HEK293 (cell line): ENCODE data around the gene DOK7.
A peak's percentile ranks its signal among the peaks of the same experiment; 100 is the strongest.

Experiments
- KLF9 ChIP-seq: fragments of 450-650 bp; formaldehyde crosslinking; IDR thresholded peaks from 2 replicates; pipeline ENCODE4 v1.5.1; 2016; ENCODE audit warnings: missing biosample characterization, missing genetic modification characterization, low read depth
- ZBTB1 ChIP-seq: fragments of 450-650 bp; formaldehyde crosslinking; IDR thresholded peaks from 2 replicates; pipeline ENCODE4 v1.5.1; 2016; ENCODE audit warnings: missing biosample characterization, missing genetic modification characterization
- ZBTB48 ChIP-seq: fragments of 450-650 bp; formaldehyde crosslinking; IDR thresholded peaks from 2 replicates; pipeline ENCODE4 v1.5.1; 2016; ENCODE audit warnings: missing biosample characterization, missing genetic modification characterization
- ZBTB49 ChIP-seq: fragments of 450-650 bp; formaldehyde crosslinking; IDR thresholded peaks from 2 replicates; pipeline ENCODE4 v1.5.1; 2016; ENCODE audit warnings: missing biosample characterization, missing genetic modification characterization, low read depth
- ZBTB8A ChIP-seq: fragments of 450-650 bp; formaldehyde crosslinking; IDR thresholded peaks from 2 replicates; pipeline ENCODE4 v1.5.1; 2016; ENCODE audit warnings: missing biosample characterization, missing genetic modification characterization
- ZNF121 ChIP-seq: fragments of 450-650 bp; formaldehyde crosslinking; IDR thresholded peaks from 2 replicates; pipeline ENCODE4 v1.5.1; 2016; ENCODE audit warnings: missing biosample characterization, missing genetic modification characterization
- ZNF48 ChIP-seq: fragments of 450-650 bp; formaldehyde crosslinking; IDR thresholded peaks from 2 replicates; pipeline ENCODE4 v1.5.1; 2016; ENCODE audit warnings: missing biosample characterization, missing genetic modification characterization
- ZNF510 ChIP-seq: fragments of 450-650 bp; formaldehyde crosslinking; IDR thresholded peaks from 2 replicates; pipeline ENCODE4 v1.5.1; 2018; ENCODE audit warnings: mild to moderate bottlenecking, missing genetic modification characterization, missing biosample characterization; ENCODE audit not compliant: insufficient replicate concordance
- ZNF837 ChIP-seq: fragments of 450-650 bp; formaldehyde crosslinking; IDR thresholded peaks from 2 replicates; pipeline ENCODE4 v1.5.1; 2016; ENCODE audit warnings: missing biosample characterization, missing genetic modification characterization
- ZSCAN5A ChIP-seq: fragments of 450-650 bp; formaldehyde crosslinking; IDR thresholded peaks from 2 replicates; pipeline ENCODE4 v1.5.1; 2016; ENCODE audit warnings: missing biosample characterization, missing genetic modification characterization
- TF ChIP-seq, protein P1 (sequence below): fragments of 450-650 bp; formaldehyde crosslinking; IDR thresholded peaks from 2 replicates; pipeline ENCODE4 v1.5.1; 2016; ENCODE audit warnings: missing biosample characterization, missing genetic modification characterization, low read depth
- TF ChIP-seq, protein P2 (sequence below): fragments of 450-650 bp; formaldehyde crosslinking; IDR thresholded peaks from 2 replicates; pipeline ENCODE4 v1.5.1; 2016; ENCODE audit warnings: missing biosample characterization, missing genetic modification characterization

- TF ChIP-seq, protein P1, sequence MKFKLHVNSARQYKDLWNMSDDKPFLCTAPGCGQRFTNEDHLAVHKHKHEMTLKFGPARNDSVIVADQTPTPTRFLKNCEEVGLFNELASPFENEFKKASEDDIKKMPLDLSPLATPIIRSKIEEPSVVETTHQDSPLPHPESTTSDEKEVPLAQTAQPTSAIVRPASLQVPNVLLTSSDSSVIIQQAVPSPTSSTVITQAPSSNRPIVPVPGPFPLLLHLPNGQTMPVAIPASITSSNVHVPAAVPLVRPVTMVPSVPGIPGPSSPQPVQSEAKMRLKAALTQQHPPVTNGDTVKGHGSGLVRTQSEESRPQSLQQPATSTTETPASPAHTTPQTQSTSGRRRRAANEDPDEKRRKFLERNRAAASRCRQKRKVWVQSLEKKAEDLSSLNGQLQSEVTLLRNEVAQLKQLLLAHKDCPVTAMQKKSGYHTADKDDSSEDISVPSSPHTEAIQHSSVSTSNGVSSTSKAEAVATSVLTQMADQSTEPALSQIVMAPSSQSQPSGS, result no peak
- TF ChIP-seq ZBTB1, result no peak
- no peak for TF ChIP-seq ZNF510 (tag by site-specific recombination)
- TF ChIP-seq, protein P2, sequence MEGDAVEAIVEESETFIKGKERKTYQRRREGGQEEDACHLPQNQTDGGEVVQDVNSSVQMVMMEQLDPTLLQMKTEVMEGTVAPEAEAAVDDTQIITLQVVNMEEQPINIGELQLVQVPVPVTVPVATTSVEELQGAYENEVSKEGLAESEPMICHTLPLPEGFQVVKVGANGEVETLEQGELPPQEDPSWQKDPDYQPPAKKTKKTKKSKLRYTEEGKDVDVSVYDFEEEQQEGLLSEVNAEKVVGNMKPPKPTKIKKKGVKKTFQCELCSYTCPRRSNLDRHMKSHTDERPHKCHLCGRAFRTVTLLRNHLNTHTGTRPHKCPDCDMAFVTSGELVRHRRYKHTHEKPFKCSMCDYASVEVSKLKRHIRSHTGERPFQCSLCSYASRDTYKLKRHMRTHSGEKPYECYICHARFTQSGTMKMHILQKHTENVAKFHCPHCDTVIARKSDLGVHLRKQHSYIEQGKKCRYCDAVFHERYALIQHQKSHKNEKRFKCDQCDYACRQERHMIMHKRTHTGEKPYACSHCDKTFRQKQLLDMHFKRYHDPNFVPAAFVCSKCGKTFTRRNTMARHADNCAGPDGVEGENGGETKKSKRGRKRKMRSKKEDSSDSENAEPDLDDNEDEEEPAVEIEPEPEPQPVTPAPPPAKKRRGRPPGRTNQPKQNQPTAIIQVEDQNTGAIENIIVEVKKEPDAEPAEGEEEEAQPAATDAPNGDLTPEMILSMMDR (tag by site-specific recombination), result no peak
- TF ChIP-seq ZNF48, result no peak
- no peak for TF ChIP-seq ZBTB49 (tag by site-specific recombination)
- TF ChIP-seq KLF9 (tag by site-specific recombination), result peak; percentile 97
- TF ChIP-seq ZBTB8A, result no peak
- no peak for TF ChIP-seq ZNF837 (tag by site-specific recombination)
- TF ChIP-seq ZSCAN5A (tag by site-specific recombination), result no peak
- TF ChIP-seq ZBTB48, result no peak
- TF ChIP-seq ZNF121 (tag by site-specific recombination), result no peak
Measured at GRCh38 chr4:3414421-3415279, 48.5 kb upstream of the DOK7 start.
